Measurements from ENCODE around the gene GALNT12.

DNA sequence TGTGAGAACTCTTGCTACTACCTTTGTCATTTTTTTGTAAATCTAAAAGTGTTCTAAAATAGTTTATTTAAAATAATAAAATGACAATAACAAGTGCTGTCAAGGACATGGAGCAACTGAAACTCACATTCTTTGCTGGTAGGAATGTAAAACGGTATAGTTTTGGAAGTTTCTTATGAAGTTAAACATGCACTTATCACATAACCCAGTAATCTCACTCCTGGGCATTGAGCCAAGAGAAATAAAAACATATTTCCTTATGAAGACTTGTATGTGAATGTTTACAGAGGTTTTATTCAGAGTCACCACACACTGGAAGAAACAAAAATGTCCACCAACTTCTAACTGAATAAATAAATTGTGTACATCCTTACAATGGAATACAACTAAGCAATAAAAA lies 90.3 kb downstream of the GALNT12 start:
- TF ChIP-seq, protein P1, sequence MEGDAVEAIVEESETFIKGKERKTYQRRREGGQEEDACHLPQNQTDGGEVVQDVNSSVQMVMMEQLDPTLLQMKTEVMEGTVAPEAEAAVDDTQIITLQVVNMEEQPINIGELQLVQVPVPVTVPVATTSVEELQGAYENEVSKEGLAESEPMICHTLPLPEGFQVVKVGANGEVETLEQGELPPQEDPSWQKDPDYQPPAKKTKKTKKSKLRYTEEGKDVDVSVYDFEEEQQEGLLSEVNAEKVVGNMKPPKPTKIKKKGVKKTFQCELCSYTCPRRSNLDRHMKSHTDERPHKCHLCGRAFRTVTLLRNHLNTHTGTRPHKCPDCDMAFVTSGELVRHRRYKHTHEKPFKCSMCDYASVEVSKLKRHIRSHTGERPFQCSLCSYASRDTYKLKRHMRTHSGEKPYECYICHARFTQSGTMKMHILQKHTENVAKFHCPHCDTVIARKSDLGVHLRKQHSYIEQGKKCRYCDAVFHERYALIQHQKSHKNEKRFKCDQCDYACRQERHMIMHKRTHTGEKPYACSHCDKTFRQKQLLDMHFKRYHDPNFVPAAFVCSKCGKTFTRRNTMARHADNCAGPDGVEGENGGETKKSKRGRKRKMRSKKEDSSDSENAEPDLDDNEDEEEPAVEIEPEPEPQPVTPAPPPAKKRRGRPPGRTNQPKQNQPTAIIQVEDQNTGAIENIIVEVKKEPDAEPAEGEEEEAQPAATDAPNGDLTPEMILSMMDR (IDR thresholded peaks at IDR 0.05; ENCODE audit: low read depth, low read length, missing input control), result no peak
- no peak for TF ChIP-seq JUND (IDR thresholded peaks at IDR 0.05)
- no peak for TF ChIP-seq SP1 (IDR thresholded peaks at IDR 0.05)
- TF ChIP-seq TAF1 (conservative IDR thresholded peaks at IDR 0.05), result no peak
- TF ChIP-seq FOXA1 (IDR thresholded peaks at IDR 0.05), result no peak
- TF ChIP-seq, protein P2, sequence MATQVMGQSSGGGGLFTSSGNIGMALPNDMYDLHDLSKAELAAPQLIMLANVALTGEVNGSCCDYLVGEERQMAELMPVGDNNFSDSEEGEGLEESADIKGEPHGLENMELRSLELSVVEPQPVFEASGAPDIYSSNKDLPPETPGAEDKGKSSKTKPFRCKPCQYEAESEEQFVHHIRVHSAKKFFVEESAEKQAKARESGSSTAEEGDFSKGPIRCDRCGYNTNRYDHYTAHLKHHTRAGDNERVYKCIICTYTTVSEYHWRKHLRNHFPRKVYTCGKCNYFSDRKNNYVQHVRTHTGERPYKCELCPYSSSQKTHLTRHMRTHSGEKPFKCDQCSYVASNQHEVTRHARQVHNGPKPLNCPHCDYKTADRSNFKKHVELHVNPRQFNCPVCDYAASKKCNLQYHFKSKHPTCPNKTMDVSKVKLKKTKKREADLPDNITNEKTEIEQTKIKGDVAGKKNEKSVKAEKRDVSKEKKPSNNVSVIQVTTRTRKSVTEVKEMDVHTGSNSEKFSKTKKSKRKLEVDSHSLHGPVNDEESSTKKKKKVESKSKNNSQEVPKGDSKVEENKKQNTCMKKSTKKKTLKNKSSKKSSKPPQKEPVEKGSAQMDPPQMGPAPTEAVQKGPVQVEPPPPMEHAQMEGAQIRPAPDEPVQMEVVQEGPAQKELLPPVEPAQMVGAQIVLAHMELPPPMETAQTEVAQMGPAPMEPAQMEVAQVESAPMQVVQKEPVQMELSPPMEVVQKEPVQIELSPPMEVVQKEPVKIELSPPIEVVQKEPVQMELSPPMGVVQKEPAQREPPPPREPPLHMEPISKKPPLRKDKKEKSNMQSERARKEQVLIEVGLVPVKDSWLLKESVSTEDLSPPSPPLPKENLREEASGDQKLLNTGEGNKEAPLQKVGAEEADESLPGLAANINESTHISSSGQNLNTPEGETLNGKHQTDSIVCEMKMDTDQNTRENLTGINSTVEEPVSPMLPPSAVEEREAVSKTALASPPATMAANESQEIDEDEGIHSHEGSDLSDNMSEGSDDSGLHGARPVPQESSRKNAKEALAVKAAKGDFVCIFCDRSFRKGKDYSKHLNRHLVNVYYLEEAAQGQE (IDR thresholded peaks at IDR 0.05), result no peak
- no peak for TF ChIP-seq GABPA (IDR thresholded peaks at IDR 0.05 in 1 of 2, conservative IDR thresholded peaks at IDR 0.05 in 1 of 2)
- TF ChIP-seq, protein P3, sequence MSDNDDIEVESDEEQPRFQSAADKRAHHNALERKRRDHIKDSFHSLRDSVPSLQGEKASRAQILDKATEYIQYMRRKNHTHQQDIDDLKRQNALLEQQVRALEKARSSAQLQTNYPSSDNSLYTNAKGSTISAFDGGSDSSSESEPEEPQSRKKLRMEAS (IDR thresholded peaks at IDR 0.05), result no peak
- no peak for TF ChIP-seq EGR1 (IDR thresholded peaks at IDR 0.05; ENCODE audit: low read depth in 2 of 2)
- TF ChIP-seq, protein P4, sequence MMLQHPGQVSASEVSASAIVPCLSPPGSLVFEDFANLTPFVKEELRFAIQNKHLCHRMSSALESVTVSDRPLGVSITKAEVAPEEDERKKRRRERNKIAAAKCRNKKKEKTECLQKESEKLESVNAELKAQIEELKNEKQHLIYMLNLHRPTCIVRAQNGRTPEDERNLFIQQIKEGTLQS (IDR thresholded peaks at IDR 0.05), result no peak
- TF ChIP-seq RAD21 (IDR thresholded peaks at IDR 0.05), result no peak
- TF ChIP-seq YY1 (IDR thresholded peaks at IDR 0.05), result no peak
- no peak for TF ChIP-seq FOXA2 (IDR thresholded peaks at IDR 0.05)
- TF ChIP-seq RXRA (IDR thresholded peaks at IDR 0.05), result no peak
